GM12864 (cell line): ENCODE measurements around the gene NPFF.

Source experiments
- DNase-seq: peaks from one replicate; pipeline ENCODE4 v3.0.0-alpha.2; 2011; ENCODE audit warnings: low read depth
- H3K4me3 ChIP-seq: 2 replicates; pipeline ENCODE4 v1.5.1; 2011; ENCODE audit warnings: mild to moderate bottlenecking, low read depth, low read length, control low read depth
- TF ChIP-seq, protein P1 (sequence below): IDR thresholded peaks from 2 replicates; pipeline ENCODE4 v1.5.1; 2011; ENCODE audit warnings: low read depth, mild to moderate bottlenecking, moderate library complexity, low read length, control low read depth, inconsistent platforms; ENCODE audit errors: missing control alignments

The NPFF gene

DNA sequence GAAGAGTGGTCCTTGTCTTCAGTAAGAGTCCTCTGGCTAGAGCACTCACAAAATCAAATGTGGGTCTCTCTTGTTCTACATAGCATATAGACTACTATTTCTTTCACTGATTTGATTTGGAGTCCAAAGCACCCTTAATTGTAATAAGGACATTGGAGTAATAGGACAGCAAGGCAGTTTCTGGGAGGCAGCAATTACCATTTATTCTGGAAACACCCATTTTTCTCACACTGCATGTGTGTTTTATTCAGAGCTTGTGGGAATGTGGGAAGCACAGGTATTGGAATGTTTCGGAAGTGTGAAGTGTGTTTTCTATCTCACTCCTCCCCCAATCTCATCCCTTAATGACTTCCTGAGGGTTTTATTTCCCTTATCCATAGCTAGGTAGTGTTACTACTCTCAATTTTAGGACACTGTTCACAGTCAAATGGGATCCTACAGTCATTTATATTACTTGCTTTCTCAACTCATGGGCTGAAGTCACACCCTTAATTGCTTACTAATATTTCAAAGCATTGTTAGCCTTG, 35.2 kb downstream of the NPFF start:
- DNase-seq = no peak
- no peak overlapping the region for H3K4me3 ChIP-seq
- TF ChIP-seq, protein P1, sequence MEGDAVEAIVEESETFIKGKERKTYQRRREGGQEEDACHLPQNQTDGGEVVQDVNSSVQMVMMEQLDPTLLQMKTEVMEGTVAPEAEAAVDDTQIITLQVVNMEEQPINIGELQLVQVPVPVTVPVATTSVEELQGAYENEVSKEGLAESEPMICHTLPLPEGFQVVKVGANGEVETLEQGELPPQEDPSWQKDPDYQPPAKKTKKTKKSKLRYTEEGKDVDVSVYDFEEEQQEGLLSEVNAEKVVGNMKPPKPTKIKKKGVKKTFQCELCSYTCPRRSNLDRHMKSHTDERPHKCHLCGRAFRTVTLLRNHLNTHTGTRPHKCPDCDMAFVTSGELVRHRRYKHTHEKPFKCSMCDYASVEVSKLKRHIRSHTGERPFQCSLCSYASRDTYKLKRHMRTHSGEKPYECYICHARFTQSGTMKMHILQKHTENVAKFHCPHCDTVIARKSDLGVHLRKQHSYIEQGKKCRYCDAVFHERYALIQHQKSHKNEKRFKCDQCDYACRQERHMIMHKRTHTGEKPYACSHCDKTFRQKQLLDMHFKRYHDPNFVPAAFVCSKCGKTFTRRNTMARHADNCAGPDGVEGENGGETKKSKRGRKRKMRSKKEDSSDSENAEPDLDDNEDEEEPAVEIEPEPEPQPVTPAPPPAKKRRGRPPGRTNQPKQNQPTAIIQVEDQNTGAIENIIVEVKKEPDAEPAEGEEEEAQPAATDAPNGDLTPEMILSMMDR = no peak

DNA sequence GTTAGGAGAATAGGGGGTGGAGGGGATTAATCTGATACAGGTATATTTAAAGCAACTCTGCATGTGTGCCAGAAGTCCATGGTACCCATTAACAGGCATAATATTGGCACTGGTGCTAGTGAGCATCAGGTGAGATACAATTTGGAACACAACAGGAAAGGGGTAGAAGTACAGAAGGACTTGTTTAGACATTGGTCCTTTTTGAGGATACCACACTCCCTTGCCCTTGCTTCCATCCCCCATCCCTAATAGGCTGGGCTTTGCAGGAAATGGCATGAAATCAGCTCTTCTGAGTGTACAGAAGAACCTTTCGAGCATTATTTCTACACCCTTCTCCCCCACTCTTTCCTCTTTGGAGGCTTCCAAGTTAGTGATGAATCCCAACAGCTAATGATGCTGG, 39.0 kb downstream of the NPFF start:
- no peak for DNase-seq
- H3K4me3 ChIP-seq = no peak overlapping the region
- TF ChIP-seq, protein P1 = no peak

DNA sequence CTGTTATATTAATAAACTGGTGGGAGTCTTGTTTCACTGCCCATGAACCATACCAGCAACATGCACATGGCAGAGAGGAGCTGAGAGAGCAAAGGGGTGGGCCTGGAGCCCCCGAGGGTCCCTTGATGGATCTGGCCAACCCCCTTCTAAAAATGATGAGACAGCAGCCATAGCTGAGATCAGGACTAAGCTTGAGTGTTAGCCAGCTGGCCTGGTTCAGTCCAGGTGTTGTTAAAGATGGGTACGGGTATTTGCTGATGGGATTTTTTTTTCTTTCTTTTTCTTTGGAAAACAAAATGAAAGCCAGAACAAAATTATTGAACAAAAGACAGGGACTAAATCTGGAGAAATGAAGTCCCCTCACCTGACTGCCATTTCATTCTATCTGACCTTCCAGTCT, 39.4 kb downstream of the NPFF start:
- DNase-seq = no peak
- TF ChIP-seq, protein P1 = no peak
- H3K4me3 ChIP-seq = no peak overlapping the region

DNA sequence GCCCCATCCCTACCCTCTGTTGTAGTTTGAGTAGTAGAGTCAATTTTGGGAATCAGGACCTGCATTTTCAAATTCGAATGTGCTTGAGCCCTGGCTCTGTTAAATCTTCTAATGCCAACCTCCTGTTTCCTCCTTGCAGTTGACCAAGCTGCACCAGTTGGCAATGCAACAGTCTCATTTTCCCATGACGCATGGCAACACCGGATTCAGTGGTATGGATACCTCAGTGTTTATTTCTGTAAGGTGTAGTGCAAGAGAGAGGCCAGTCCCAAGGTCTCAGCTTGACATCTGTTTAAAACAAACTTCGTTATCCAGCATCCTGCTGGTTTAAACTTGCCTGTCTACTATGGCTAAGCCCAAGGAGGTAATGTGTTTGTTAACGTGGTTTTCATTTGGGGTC, 40.2 kb downstream of the NPFF start:
- DNase-seq = no peak
- H3K4me3 ChIP-seq = no peak overlapping the region
- TF ChIP-seq, protein P1 = no peak

DNA sequence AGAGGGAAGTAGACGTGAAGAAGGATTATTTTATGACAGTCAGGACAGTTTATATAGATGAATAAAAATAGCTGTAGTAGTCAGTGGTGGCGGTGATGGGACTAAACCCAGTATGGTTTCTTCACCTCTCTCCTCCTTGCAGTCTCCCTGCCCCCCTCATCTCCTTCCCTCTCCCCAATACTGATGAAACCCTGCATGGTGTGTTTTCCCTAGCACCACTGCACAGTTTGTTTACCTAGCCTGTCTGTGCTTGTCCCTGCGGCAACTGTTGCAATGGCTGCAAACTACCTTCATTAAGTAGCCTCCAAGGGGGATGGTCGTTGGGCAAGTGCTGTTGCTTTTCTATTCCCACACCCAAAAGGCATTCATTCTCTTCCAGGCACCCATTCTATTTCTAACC, 40.6 kb downstream of the NPFF start:
- H3K4me3 ChIP-seq = no peak overlapping the region
- TF ChIP-seq, protein P1 = no peak
- DNase-seq = no peak

DNA sequence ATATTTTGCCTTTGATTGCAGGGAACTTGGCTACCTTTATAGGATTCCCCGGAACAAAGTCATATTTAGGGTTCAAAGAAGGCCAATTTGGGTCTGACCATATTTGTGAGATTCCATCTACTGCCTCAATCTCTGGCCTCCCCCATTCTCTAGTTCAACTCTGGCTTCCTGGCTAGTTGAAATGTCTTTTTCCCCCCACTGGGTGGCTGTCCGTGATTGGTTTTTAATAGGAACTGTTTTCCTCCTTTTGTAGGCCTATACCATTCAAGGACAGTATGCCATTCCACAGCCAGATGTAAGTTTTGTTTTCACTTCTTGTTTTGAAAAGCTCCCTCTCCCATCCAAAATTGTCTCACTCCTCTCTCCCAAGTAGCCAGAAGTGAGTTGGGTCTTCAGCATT, 41.6 kb downstream of the NPFF start:
- no peak for DNase-seq
- no peak overlapping the region for H3K4me3 ChIP-seq
- TF ChIP-seq, protein P1 = no peak

DNA sequence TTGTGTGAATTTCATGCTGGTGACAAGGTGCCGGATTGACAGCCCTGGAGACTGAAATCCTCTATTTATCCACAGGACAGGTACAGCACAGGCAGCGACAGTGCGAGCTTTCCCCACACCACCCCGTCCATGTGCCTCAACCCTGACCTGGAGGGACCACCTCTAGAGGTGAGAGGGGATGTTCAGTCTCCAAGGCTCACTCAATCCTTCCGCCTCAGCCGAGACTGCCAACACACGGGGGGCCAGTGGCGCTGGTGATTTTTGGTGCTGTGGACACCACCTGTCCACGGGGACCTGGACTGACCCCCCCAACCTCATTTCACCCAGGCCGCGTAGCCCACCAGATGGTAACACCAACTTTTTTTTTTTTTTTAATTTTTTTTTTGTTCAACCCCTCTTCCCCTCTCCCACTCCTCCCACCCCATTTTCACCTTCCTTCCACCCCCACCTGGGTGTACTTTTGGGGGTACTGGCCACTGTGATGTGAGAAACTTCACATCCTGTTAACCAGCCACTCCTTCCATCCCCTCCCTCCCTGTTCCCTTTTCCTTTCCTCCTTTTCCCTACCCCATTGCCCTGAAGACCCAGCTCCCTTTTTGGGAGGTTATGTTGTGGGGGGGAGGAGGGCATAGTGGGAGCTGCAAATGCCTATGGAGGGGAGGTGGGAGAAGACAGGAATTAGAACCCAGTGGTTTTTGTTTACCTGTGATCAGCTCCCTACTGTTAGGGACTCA, 42.4 kb downstream of the NPFF start:
- no peak overlapping the region for H3K4me3 ChIP-seq
- TF ChIP-seq, protein P1 = no peak
- DNase-seq = no peak
